NCI-H1436 (cell line): Measurements from ENCODE around the gene PRKCE.

Experiments used
- DNase-seq: peaks from one replicate; lab custom pipeline; 2025; lab: John Stamatoyannopoulos, UW

Gene PRKCE

GRCh38 chr2:45631955-45632354 lies 19.5 kb upstream of the PRKCE start:
- DNase-seq, result no peak

- no peak for DNase-seq
These were observed 17.3 kb upstream of the PRKCE start for GRCh38 chr2:45634223-45634622.

GRCh38 chr2:45636008-45636407 lies 15.5 kb upstream of the PRKCE start:
- no peak for DNase-seq

DNA sequence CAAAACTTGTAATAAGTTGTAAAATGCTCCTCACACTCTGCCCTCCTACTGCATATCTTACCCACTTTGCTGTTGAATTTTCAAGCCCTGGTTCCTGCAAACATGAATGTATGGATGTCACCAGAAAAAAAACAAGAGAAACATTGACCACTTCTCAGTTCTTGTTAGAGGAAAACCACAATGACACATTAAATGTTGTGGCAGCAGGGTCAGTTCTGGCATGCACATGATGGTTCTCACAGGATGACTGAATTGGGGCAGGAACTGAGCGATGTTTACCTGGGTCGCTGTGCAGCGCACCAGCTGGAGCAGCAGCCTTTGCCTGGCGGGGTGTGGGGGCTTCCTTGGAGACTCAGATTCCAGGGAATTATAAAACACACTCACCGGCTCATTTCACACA lies 14.0 kb upstream of the PRKCE start:
- DNase-seq, result no peak

DNA sequence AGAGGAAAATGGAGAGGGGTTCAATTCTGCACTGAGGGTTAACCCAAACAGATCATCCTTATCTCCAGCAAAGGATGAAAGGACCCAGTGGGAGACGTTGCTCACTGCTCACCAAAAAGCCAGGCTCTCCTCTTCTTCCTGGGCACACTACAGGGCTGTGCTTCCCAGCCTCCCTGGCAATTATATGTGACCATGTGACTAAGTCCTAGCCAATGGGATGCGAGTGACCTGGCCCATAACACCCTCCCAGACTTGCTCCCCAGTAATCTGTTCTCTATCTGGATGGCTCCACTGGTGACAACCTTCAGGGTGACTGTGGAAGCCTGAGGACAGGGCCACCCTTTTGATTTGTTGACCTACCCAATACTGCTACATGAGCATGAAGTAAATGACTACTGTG lies 10.9 kb upstream of the PRKCE start:
- no peak for DNase-seq

GRCh38 chr2:45643095-45643494 lies 8.4 kb upstream of the PRKCE start:
- no peak for DNase-seq

DNA sequence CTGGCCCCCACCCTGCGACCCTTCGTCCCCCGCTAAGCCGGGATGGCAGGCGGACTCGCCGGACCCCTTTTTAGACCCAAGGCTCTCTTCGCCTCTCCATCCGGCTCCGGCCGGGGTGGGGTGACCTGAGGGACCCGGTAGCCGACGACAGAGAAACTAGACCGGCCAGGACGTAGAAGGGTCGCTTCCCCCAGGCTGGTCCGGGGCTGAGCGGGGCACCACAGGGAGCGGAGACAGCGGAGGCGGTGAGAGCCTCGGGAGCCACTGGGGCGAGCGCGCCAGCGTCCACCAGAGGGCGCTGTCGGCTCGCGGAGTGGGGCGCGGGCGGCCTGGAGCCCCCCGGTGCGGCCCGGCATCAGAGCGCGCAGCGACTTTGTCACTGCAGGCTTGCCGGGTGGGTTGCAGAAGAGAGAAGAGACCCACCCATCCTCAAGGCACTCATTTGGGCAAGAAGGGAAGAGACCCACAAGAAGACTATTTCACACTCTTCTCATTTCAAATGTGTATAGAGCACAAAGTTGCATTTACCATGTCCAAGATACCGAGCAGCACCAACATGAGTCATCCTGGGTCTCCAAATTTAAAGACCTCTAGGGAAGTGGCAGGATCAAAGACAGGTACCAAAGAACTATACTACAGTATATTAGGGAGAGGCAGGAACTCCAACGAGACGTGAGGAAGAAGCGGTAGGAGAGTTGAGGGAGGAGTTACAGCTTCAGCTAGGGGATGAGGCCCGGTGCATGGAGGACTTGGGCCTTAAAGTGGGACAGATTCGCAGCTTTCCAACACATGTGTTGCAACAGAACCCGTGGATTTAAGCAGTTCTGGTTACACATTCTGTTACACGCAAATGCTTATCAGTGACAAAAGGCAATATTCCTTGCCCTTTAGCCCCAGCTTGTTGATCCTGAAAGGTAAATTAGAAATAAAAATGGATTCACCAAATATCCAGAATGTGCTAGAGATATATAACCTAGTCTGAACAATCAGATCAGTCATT lies 7.6 kb upstream of the PRKCE start:
- DNase-seq, result peak; percentile 33

GRCh38 chr2:45646289-45646688 lies 5.2 kb upstream of the PRKCE start:
- DNase-seq, result no peak

- DNase-seq, result no peak
These were observed 4.1 kb upstream of the PRKCE start for GRCh38 chr2:45647356-45647755.

- DNase-seq, result no peak
These were observed 3.4 kb upstream of the PRKCE start for GRCh38 chr2:45647986-45648520.

DNA sequence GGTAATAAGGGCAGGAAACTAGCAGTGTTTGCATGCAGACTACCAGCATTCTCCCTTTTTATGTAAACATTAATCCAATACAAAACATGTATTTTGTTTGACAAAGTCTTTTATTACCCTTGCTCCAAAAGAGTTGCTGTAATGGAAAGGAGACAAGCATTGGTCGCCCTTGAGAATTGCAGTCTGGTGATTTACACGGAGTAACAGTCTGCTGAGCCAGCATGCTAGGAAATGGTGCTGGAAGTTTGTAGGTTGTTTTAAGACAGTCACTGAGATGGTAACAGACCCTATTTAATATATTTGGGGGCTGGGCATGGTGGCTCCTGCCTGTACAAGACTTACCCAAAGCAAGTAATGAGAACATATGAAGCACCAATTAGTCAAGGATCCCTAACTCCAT lies 2.8 kb upstream of the PRKCE start:
- no peak for DNase-seq

GRCh38 chr2:45649462-45649857 lies 2.0 kb upstream of the PRKCE start:
- DNase-seq, result no peak

GRCh38 chr2:45649858-45650811 lies 1.3 kb upstream of the PRKCE start:
- DNase-seq, result no peak

DNA sequence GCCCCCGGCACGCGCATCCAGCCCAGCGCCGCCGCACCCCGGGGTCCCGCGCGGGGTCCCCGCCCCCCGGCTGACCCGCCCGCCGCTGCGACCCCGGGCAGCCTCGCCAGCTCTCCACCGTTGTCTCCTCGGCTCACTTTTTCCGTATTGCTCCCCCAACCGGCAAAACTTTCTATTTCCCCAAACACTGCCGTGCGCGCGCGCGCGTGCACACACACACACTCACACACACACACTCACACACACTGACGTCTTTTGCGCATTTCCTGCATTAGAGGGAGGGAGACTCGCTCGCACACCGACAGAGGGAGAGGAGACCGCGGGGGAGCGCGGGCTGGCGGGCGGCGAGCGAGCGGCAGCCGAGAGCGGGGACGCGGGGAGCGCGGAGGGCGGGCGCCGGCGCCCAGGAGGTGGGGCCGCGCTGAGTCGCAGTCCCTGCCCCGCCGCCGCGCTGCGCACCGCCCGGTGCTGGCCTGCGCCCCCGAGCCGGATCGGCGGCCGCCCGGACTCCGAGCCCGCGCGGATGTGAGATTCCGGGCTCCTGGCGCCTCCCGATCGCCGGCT lies 542 bp upstream of the PRKCE start:
- peak; percentile 73 for DNase-seq

DNA sequence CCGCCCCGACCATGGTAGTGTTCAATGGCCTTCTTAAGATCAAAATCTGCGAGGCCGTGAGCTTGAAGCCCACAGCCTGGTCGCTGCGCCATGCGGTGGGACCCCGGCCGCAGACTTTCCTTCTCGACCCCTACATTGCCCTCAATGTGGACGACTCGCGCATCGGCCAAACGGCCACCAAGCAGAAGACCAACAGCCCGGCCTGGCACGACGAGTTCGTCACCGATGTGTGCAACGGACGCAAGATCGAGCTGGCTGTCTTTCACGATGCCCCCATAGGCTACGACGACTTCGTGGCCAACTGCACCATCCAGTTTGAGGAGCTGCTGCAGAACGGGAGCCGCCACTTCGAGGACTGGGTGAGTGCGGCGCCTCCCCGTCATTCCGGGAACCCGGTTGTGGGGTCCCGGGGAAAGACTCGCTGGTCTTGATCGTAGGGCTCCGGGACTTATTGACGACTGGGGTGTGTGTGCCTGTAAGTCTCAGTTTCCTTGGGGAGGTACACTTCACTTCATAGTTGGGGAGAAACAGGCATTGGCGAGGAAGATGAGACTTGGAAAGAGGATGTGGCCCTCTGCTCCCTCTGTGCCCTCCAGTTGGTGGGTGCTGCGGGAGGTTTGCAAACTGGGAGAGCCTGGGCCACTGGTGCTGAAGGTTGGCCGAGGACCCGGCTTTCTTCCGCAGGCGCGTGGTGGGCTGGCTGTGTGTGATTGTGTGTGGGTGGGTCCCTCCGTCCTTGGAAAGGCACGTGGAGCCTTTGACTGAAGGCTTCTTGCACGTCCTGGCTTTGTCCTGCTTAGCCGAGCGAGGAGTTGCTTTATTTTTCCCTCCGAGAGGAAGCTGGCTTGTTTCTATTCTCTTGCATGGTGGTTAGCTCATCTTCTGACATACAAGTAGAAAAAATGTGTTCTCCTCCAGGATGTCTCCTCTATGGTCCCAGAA lies 886 bp downstream of the PRKCE start:
- no peak for DNase-seq

GRCh38 chr2:45653122-45653913 lies 1.8 kb downstream of the PRKCE start:
- no peak for DNase-seq

- no peak for DNase-seq
These were observed 2.8 kb downstream of the PRKCE start for GRCh38 chr2:45654250-45654649.

DNA sequence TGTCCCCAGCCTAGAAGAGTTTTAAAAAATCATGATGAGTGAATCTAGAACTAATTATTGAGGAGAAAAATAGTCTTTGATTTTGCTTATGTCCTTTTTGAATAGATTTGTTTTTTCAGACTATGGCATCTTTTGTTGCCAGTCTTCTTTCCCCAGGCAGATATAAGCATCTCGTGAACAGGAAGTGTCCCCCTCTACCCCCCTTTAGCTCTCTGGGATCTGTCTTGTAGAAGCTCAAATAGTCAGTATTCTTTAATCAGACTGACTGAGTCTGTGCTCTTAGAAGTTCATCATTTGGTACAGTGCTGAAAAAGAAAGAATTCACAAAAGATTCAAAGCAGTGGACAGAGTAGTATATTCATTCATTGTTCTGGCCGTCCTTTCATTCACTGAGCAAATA lies 10.4 kb downstream of the PRKCE start:
- DNase-seq, result no peak

GRCh38 chr2:45664635-45665261 lies 13.3 kb downstream of the PRKCE start:
- no peak for DNase-seq

GRCh38 chr2:45668509-45668908 lies 17.0 kb downstream of the PRKCE start:
- DNase-seq, result no peak
